ENCODE measurements around the gene PLCH1. TPM values are rescaled to one million over a fixed set of nuclear protein-coding genes. Genes with fewer than 3 reads are reported as not detected.

Gene PLCH1
- total and polyA plus RNA-seq, 2 of the 13 experiments (the other 11 are each of a cell fraction or from before 2014, with no cell fraction given), result 2.0 to 3.0 TPM

DNA sequence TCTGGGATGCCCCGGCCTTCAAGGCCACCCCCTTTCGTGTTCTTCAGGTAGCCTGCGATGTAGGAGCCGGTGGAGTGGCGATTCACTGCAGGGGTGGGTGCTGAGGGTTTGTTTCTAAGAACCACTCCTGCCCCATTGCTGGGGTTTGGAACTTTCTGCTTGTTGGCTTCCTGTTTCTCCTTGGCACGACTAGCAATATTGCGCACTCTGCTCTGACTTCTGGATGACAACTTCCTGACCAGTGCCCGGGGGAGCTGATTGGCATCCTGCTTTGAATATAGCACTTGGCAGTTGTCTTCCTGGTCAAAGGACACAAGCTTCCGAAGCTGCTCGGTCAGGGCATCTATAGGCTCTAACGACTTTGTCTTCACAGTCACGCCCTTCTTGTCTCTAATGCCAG, 263.8 kb downstream of the PLCH1 start:
- FAIRE-seq (no peak), ATAC-seq (no peak), DNase-seq (ENCODE audit: low spot score) (no peak)
- Histone ChIP-seq H3K36me3 (replicated peaks in 1 of 2; ENCODE audit: control insufficient read depth in 1 of 2, insufficient read depth in 2 of 2, low read length in 2 of 2) (peaks cover 0 to 2% of the 10 kb centered on the region in 2 experiments; a peak in 1 of 5 replicates), H3K4me1 (ENCODE audit: insufficient read depth, low read length) (no peaks in the 10 kb centered on the region), H3K79me2 (ENCODE audit: insufficient read depth, low read length) (no peaks in the 10 kb centered on the region), H3K27me3 (ENCODE audit: control insufficient read depth in 1 of 2, insufficient read depth in 2 of 2, low read length in 2 of 2) (no peaks in the 10 kb centered on the region), H3K27ac (ENCODE audit: extremely low read length, insufficient read depth, low read length) (no peak overlapping the region), H3K4me2 (ENCODE audit: low read depth, low read length) (no peak overlapping the region), H3K9ac (ENCODE audit: insufficient read depth, low read depth, low read length) (no peak overlapping the region), H2AFZ (ENCODE audit: low read length) (no peak overlapping the region), H3K4me3 (replicated peaks in 1 of 3; ENCODE audit: insufficient read depth in 1 of 3, low read depth in 2 of 3, low read length in 3 of 3) (no peak overlapping the region), H3K9me3 (ENCODE audit: low read length) (no peaks in the 10 kb centered on the region), H4K20me1 (ENCODE audit: insufficient read depth, low read length) (no peaks in the 10 kb centered on the region)
- ChIA-PET CTCF (ENCODE audit: low intra/inter-chr PET ratio, low total read pairs) (no interaction called here), POLR2A (no interaction called here)
- BruUV-seq (replicated peaks), result no TSS peak
- in situ Hi-C loops (cut with HindIII; ENCODE audit: extremely low pct_ligation_motif_present, low pct_unique_long_range_greater_than_20kb), result no loop called here
- intact Hi-C loops (cut with micrococcal nuclease; ENCODE audit: unreplicated experiment), result loop anchor here (5.0 kb wide), 1 partner anchor 1811 kb away; no protein-coding TSS in a partner anchor
- WGBS (ENCODE audit: low lambda C conversion rate), result 72% methylated on average over 10 of the region's 12 CpGs
- TF ChIP-seq, protein P1, sequence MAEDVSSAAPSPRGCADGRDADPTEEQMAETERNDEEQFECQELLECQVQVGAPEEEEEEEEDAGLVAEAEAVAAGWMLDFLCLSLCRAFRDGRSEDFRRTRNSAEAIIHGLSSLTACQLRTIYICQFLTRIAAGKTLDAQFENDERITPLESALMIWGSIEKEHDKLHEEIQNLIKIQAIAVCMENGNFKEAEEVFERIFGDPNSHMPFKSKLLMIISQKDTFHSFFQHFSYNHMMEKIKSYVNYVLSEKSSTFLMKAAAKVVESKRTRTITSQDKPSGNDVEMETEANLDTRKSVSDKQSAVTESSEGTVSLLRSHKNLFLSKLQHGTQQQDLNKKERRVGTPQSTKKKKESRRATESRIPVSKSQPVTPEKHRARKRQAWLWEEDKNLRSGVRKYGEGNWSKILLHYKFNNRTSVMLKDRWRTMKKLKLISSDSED (CRISPR knock-in tag; IDR thresholded peaks at IDR 0.05), result no peak
- TF ChIP-seq RORA (CRISPR knock-in tag; IDR thresholded peaks at IDR 0.05) (no peak), SMAD9 (CRISPR knock-in tag; IDR thresholded peaks at IDR 0.05) (no peak), ZNF451 (CRISPR knock-in tag; IDR thresholded peaks at IDR 0.05) (no peak), GATAD1 (CRISPR knock-in tag; IDR thresholded peaks at IDR 0.05) (no peak)

DNA sequence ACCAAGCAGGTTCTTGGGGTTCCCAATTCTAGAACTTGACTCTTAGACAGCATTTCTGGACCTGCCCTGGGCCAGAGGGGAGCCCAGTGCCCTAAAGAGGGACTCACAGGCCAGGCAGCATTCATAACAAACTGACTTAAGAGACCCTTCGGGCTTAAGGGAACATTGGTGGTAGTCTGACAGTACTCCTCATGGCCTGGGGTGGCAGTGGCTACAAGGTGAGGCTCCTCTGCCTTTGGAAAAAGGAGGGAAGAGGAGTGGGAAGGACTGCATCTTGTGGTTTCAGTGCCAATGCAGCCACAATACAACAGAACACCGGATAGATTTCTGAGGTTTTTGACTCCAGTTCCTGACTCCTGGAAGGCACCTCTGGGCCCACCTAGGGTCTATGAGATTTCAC, 279.2 kb downstream of the PLCH1 start:
- no peak; the same call in 2 of the 3 replicates for ATAC-seq
- Histone ChIP-seq H3K9me3 (ENCODE audit: low read length) (no peaks in the 10 kb centered on the region), H3K27me3 (ENCODE audit: control insufficient read depth in 1 of 2, insufficient read depth in 2 of 2, low read length in 2 of 2) (no peaks in the 10 kb centered on the region), H4K20me1 (ENCODE audit: insufficient read depth, low read length) (no peaks in the 10 kb centered on the region), H3K4me3 (replicated peaks in 1 of 3; ENCODE audit: insufficient read depth in 1 of 3, low read depth in 2 of 3, low read length in 3 of 3) (no peak overlapping the region), H3K4me2 (ENCODE audit: low read depth, low read length) (no peak overlapping the region), H3K79me2 (ENCODE audit: insufficient read depth, low read length) (no peaks in the 10 kb centered on the region), H2AFZ (ENCODE audit: low read length) (no peak overlapping the region), H3K4me1 (ENCODE audit: insufficient read depth, low read length) (no peaks in the 10 kb centered on the region), H3K27ac (ENCODE audit: extremely low read length, insufficient read depth, low read length) (no peak overlapping the region), H3K9ac (ENCODE audit: insufficient read depth, low read depth, low read length) (no peak overlapping the region), H3K36me3 (replicated peaks in 1 of 2; ENCODE audit: control insufficient read depth in 1 of 2, insufficient read depth in 2 of 2, low read length in 2 of 2) (no peaks in the 10 kb centered on the region)
- TF ChIP-seq FOXA3 (CRISPR knock-in tag; IDR thresholded peaks at IDR 0.05) (no peak), HMG20B (CRISPR knock-in tag; conservative IDR thresholded peaks at IDR 0.05) (no peak), SRF (IDR thresholded peaks at IDR 0.05; ENCODE audit: low read depth, low read length) (no peak), RBFOX2 (IDR thresholded peaks at IDR 0.05; ENCODE audit: low read depth, low read length) (no peak), TP53 (CRISPR knock-in tag; conservative IDR thresholded peaks at IDR 0.05) (no peak), ZNF329 (CRISPR knock-in tag; IDR thresholded peaks at IDR 0.05; ENCODE audit: low read depth) (no peak), MBNL3 (CRISPR knock-in tag; conservative IDR thresholded peaks at IDR 0.05) (no peak), ZNF703 (CRISPR knock-in tag; IDR thresholded peaks at IDR 0.05; ENCODE audit: borderline replicate concordance) (no peak), ZSCAN22 (CRISPR knock-in tag; IDR thresholded peaks at IDR 0.05) (no peak), RAD51 (IDR thresholded peaks at IDR 0.05; ENCODE audit: borderline replicate concordance) (no peak)
- no peak for DNase-seq (ENCODE audit: low spot score)
- intact Hi-C loops (cut with micrococcal nuclease; ENCODE audit: unreplicated experiment) (no loop called here), in situ Hi-C loops (cut with HindIII; ENCODE audit: extremely low pct_ligation_motif_present, low pct_unique_long_range_greater_than_20kb) (no loop called here)
- BruUV-seq (replicated peaks), result no TSS peak
- 69% methylated on average over 2 of the region's 2 CpGs for WGBS (ENCODE audit: low lambda C conversion rate)
- CTCF ChIA-PET (ENCODE audit: low intra/inter-chr PET ratio, low total read pairs), result no interaction called here
- FAIRE-seq, result no peak
- POLR2A ChIA-PET, result no interaction called here

Data from HepG2 (cell line).